ENCODE measurements around the gene VPS54. TPM values are rescaled to one million over a fixed set of nuclear protein-coding genes. Genes with fewer than 3 reads are reported as not detected.

VPS54 gene
- total RNA-seq, 1 donor from 2014 or later = 18.7 TPM

DNA sequence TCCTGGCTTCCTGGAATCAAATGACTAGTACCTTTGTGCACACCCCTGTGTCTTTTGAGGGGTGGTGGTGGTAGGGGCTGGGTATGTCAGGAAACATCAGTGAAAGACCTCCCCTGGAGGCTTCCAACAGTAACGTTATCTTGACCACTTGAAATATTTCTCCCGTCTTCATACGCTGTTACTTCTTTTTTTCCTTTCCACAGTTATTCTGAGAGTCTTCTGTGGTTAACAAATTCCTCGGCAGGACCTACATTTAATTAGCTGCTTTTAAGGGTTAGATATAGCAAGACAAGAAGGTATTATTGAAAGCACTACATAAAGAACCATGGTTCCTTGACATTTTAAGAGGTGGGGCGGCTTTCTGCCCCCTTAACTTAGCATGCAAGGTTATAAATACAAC, 142.9 kb downstream of the VPS54 start:
- peaks cover 11% of the 10 kb centered on the region for H3K36me3 Mint-ChIP-seq (ENCODE audit: unreplicated experiment)
- peaks cover 10% of the 10 kb centered on the region for H3K4me1 Mint-ChIP-seq (ENCODE audit: low read depth, unreplicated experiment)
- peaks cover 1% of the 10 kb centered on the region for H3K9me3 Mint-ChIP-seq (ENCODE audit: unreplicated experiment)
- TF ChIP-seq, protein P1, sequence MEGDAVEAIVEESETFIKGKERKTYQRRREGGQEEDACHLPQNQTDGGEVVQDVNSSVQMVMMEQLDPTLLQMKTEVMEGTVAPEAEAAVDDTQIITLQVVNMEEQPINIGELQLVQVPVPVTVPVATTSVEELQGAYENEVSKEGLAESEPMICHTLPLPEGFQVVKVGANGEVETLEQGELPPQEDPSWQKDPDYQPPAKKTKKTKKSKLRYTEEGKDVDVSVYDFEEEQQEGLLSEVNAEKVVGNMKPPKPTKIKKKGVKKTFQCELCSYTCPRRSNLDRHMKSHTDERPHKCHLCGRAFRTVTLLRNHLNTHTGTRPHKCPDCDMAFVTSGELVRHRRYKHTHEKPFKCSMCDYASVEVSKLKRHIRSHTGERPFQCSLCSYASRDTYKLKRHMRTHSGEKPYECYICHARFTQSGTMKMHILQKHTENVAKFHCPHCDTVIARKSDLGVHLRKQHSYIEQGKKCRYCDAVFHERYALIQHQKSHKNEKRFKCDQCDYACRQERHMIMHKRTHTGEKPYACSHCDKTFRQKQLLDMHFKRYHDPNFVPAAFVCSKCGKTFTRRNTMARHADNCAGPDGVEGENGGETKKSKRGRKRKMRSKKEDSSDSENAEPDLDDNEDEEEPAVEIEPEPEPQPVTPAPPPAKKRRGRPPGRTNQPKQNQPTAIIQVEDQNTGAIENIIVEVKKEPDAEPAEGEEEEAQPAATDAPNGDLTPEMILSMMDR (IDR thresholded peaks at IDR 0.05; ENCODE audit: partially characterized antibody, unreplicated experiment) = no peak
- no peak overlapping the region for H3K4me3 Mint-ChIP-seq (ENCODE audit: unreplicated experiment)
- DNase-seq = no peak
- no peaks in the 10 kb centered on the region for H3K27me3 Mint-ChIP-seq (ENCODE audit: unreplicated experiment)
- H3K27ac Mint-ChIP-seq (ENCODE audit: unreplicated experiment) = no peak overlapping the region

DNA sequence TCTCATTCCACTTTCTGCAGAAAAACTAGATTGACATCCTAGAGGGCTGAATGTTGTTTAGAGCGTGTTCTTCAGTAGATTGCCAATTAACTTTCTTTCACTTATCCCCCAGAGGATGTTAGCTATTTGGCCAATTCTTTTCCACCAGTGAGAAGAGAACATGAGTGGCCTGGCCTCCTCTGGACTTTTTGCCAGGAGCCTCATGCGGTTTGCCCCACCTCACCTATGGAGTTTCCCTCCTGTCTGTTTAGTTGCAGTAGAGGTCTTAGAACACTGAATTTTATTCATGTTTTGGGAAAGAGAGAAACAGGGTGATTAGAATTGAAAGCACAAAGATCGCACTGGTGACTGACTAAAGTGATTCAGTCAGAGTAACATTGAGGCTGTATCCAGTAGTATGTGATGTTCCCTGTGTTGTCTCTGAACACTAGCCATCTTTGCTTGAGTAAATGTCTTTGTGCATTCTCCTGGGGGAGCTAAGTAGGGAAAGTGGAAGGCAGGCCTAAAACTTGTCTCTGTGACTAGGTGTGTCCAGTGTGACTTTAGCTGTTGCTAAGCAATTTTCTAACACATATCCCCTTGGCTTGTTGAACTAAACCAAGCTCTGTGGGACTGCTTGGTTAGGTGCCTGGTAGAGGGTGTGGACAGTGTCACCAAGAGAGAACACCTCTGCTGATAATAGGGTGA, 143.5 kb downstream of the VPS54 start:
- no peaks in the 10 kb centered on the region for H3K27me3 Mint-ChIP-seq (ENCODE audit: unreplicated experiment)
- peaks cover 5% of the 10 kb centered on the region for H3K4me1 Mint-ChIP-seq (ENCODE audit: low read depth, unreplicated experiment)
- no peak for DNase-seq
- TF ChIP-seq, protein P1 (IDR thresholded peaks at IDR 0.05; ENCODE audit: partially characterized antibody, unreplicated experiment) = no peak
- H3K9me3 Mint-ChIP-seq (ENCODE audit: unreplicated experiment) = no peaks in the 10 kb centered on the region
- H3K27ac Mint-ChIP-seq (ENCODE audit: unreplicated experiment) = no peak overlapping the region
- no peak overlapping the region for H3K4me3 Mint-ChIP-seq (ENCODE audit: unreplicated experiment)
- peaks cover 11% of the 10 kb centered on the region for H3K36me3 Mint-ChIP-seq (ENCODE audit: unreplicated experiment)

DNA sequence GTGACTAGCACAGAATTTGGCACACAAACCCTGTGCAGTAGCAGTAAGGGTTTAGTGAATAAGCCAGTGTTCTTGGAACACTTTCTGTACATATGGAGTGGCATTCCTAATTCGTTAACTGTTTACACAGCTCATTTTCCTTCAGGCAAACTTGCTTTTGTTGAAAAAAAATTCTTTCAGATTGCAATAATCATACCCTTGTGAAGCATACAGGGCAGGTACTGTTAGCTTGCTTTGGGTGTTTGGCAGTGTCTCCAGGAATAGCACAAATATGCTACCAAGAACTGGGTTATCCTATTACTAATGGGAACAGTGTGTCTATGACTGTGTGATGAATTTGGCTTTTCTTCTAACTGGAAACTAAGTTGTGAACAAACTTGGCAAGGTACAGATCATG, 144.1 kb downstream of the VPS54 start:
- DNase-seq = no peak
- H3K4me1 Mint-ChIP-seq (ENCODE audit: low read depth, unreplicated experiment) = peaks cover 2% of the 10 kb centered on the region
- no peak overlapping the region for H3K27ac Mint-ChIP-seq (ENCODE audit: unreplicated experiment)
- TF ChIP-seq, protein P1 (IDR thresholded peaks at IDR 0.05; ENCODE audit: partially characterized antibody, unreplicated experiment) = no peak
- H3K36me3 Mint-ChIP-seq (ENCODE audit: unreplicated experiment) = peaks cover 11% of the 10 kb centered on the region
- no peaks in the 10 kb centered on the region for H3K9me3 Mint-ChIP-seq (ENCODE audit: unreplicated experiment)
- no peaks in the 10 kb centered on the region for H3K27me3 Mint-ChIP-seq (ENCODE audit: unreplicated experiment)
- no peak overlapping the region for H3K4me3 Mint-ChIP-seq (ENCODE audit: unreplicated experiment)

DNA sequence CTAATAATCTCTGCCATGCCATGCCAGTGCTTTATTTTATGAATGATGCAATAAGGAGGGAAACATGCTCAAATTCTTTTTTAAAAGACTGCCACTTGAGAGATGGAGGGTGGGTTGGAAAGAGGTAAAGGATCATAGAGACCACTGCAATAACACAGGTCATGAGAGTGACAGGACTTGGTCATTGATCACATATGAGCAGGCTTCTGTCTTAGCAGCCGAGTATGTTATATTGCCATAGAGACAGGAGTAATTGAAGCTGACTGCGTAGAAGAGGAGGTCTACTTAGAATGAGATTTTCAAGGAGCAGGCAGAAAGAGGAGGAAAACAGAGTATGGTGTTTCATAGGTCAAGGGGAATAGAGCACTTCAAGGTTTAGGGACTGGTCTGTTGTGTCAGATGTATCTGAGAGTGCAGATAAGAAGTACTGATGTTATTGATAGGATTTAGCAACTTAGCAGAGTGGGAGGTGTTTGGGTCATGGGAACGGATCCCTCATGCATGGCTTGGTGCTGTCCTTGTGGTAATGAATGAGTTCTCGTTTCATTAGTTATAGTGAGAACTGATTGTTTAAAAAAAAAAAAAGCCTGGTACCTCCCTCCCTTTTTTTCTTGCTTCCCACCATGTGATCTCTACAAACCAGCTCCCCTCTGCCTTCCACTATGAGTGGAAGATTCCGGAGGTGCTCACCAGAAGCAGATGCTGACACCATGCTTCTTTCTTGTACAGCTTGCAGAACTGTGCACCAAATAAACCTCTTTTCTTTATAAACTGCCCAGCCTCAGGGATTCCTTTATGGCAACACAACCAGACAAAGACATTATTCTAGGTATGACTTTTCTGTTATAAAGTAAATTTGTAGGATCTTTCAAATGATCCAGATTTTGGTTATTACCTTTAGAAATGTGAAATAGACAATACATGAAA, 144.8 kb downstream of the VPS54 start:
- Mint-ChIP-seq H3K4me3 (ENCODE audit: unreplicated experiment) (no peak overlapping the region), H3K27me3 (ENCODE audit: unreplicated experiment) (no peaks in the 10 kb centered on the region), H3K9me3 (ENCODE audit: unreplicated experiment) (no peaks in the 10 kb centered on the region), H3K27ac (ENCODE audit: unreplicated experiment) (no peak overlapping the region), H3K4me1 (ENCODE audit: low read depth, unreplicated experiment) (peaks cover 2% of the 10 kb centered on the region), H3K36me3 (ENCODE audit: unreplicated experiment) (peaks cover 11% of the 10 kb centered on the region)
- TF ChIP-seq, protein P1 (IDR thresholded peaks at IDR 0.05; ENCODE audit: partially characterized antibody, unreplicated experiment) = no peak
- no peak for DNase-seq
